Thoracic aorta (tissue), 2 donors: ENCODE results near the gene SPAG8. TPM values are rescaled to one million over a fixed set of nuclear protein-coding genes. Genes with fewer than 3 reads are reported as not detected.

Experiments
- ATAC-seq: fragments of 150-250 bp; one replicate; pipeline ENCODE4 v1.8.0; 2017; ENCODE audit warnings: low read depth; ENCODE audit not compliant: insufficient number of reproducible peaks, low FRiP score
- DNase-seq: peaks from one replicate; pipeline ENCODE4 v3.0.0-alpha.2; 2020; ENCODE audit warnings: low spot score
- H3K27ac ChIP-seq, 2 donors: fragments of 200-600 bp; sonication (generic); 1 replicate in 1 of 2; 2 replicates in 1 of 2; pipeline ENCODE4 v1.5.1; 2016; ENCODE audit warnings: mild to moderate bottlenecking in 2 of 2, moderate library complexity in 2 of 2
- H3K27me3 ChIP-seq: fragments of 200-600 bp; sonication (generic); replicated peaks from 2 replicates; pipeline ENCODE4 v1.6.0; 2016; ENCODE audit warnings: mild to moderate bottlenecking; ENCODE audit not compliant: insufficient read depth
- H3K36me3 ChIP-seq: fragments of 200-600 bp; sonication (generic); one replicate; pipeline ENCODE4 v1.5.1; 2016
- H3K4me1 ChIP-seq, 2 donors: fragments of 200-600 bp; sonication (generic); 1 replicate in 1 of 2; 2 replicates in 1 of 2; pipeline versions ENCODE4 v1.5.1 to v1.6.0; 2016; ENCODE audit warnings: low read depth in 2 of 2, mild to moderate bottlenecking in 1 of 2; ENCODE audit not compliant: control insufficient read depth in 1 of 2
- H3K4me3 ChIP-seq: fragments of 200-600 bp; sonication (generic); 2 replicates; pipeline ENCODE4 v1.5.1; 2016; ENCODE audit warnings: mild to moderate bottlenecking
- H3K9me3 ChIP-seq: fragments of 200-600 bp; sonication (generic); 2 replicates; pipeline ENCODE4 v1.5.1; 2016
- CTCF ChIP-seq: fragments of 200-600 bp; sonication (generic); IDR thresholded peaks from one replicate; pipeline ENCODE4 v1.5.1; 2019; ENCODE audit warnings: antibody characterized with exemption
- total RNA-seq, 2 donors: library from RNA; depleted of rRNA; stranded (reverse); fragments of >200 nt; gene quantifications; one replicate each; pipeline versions ENCODE4 v1.1.0 to v1.2.3, GENCODE V29; 2016

SPAG8 gene
- total RNA-seq, 2 donors from 2014 or later: 0.21 to 5.7 TPM

GRCh38 chr9:35774907-35775635 is 37.0 kb downstream of the SPAG8 start:
- DNase-seq (no peak), ATAC-seq (no peak)
- no peaks in the 10 kb centered on the region for H3K36me3 ChIP-seq
- H3K9me3 ChIP-seq: no peaks in the 10 kb centered on the region
- no peak overlapping the region for H3K4me3 ChIP-seq
- no peaks in the 10 kb centered on the region for H3K27me3 ChIP-seq
- H3K27ac ChIP-seq: no peak overlapping the region
- TF ChIP-seq CTCF: no peak
- peaks cover 11 to 22% of the 10 kb centered on the region in 2 donors for H3K4me1 ChIP-seq

GRCh38 chr9:35771943-35772342 is 40.1 kb downstream of the SPAG8 start:
- no peak overlapping the region for H3K4me3 ChIP-seq
- DNase-seq: no peak
- ATAC-seq: no peak
- no peaks in the 10 kb centered on the region for H3K27me3 ChIP-seq
- no peaks in the 10 kb centered on the region for H3K9me3 ChIP-seq
- no peak for TF ChIP-seq CTCF
- H3K36me3 ChIP-seq: no peaks in the 10 kb centered on the region
- no peak overlapping the region for H3K27ac ChIP-seq
- peaks cover 11 to 25% of the 10 kb centered on the region in 2 donors for H3K4me1 ChIP-seq

- peaks cover 11 to 25% of the 10 kb centered on the region in 2 donors for H3K4me1 ChIP-seq
- ATAC-seq (no peak), DNase-seq (no peak)
- H3K27me3 ChIP-seq: no peaks in the 10 kb centered on the region
- H3K9me3 ChIP-seq: no peaks in the 10 kb centered on the region
- H3K4me3 ChIP-seq: no peak overlapping the region
- no peak for TF ChIP-seq CTCF
- H3K27ac ChIP-seq: peak overlapping the region; percentile 16 to 52
- no peaks in the 10 kb centered on the region for H3K36me3 ChIP-seq
Observed at GRCh38 chr9:35771534-35771933, 40.5 kb downstream of the SPAG8 start.

GRCh38 chr9:35771075-35771433 is 41.0 kb downstream of the SPAG8 start:
- Histone ChIP-seq H3K27me3 (no peaks in the 10 kb centered on the region), H3K27ac (peak overlapping the region; percentile 16 to 52), H3K36me3 (no peaks in the 10 kb centered on the region), H3K4me1 (peaks cover 11 to 25% of the 10 kb centered on the region in 2 donors), H3K4me3 (no peak overlapping the region), H3K9me3 (no peaks in the 10 kb centered on the region)
- DNase-seq (no peak), ATAC-seq (peak; percentile 37)
- no peak for TF ChIP-seq CTCF

- no peak overlapping the region for H3K27ac ChIP-seq
Observed at GRCh38 chr9:35769763-35770162, 42.3 kb downstream of the SPAG8 start.

More at GRCh38 chr9:35769763-35770162, 42.3 kb downstream of the SPAG8 start:
- Histone ChIP-seq H3K9me3 (no peaks in the 10 kb centered on the region), H3K4me3 (no peak overlapping the region), H3K27me3 (no peaks in the 10 kb centered on the region), H3K36me3 (no peaks in the 10 kb centered on the region), H3K4me1 (peaks cover 11 to 25% of the 10 kb centered on the region in 2 donors)
- TF ChIP-seq CTCF: no peak
- ATAC-seq (no peak), DNase-seq (no peak)
